Kidney glomerular epithelial cell (primary cell): ENCODE data around the gene SPINT3.
"Not testable (repeated sequence)": the region's sequence is repeated elsewhere in the genome, so short reads cannot be mapped to it uniquely, and the experiment has no call there.

Experiments used
- DNase-seq: peaks from one replicate; lab custom pipeline; 2025; lab: John Stamatoyannopoulos, UW

The SPINT3 gene

GRCh38 chr20:45502561-45502960 is 12.9 kb downstream of the SPINT3 start:
- DNase-seq = no peak

GRCh38 chr20:45501600-45501999 is 13.8 kb downstream of the SPINT3 start:
- DNase-seq = no peak

- no peak for DNase-seq
These were observed 15.4 kb downstream of the SPINT3 start for GRCh38 chr20:45500022-45500421.

GRCh38 chr20:45497971-45498494 is 17.4 kb downstream of the SPINT3 start:
- no peak for DNase-seq

- no peak for DNase-seq
These were observed 19.3 kb downstream of the SPINT3 start for GRCh38 chr20:45496166-45496565.

GRCh38 chr20:45495501-45495941 is 19.9 kb downstream of the SPINT3 start:
- no peak for DNase-seq

GRCh38 chr20:45489083-45489531 is 26.3 kb downstream of the SPINT3 start:
- peak; percentile 42 for DNase-seq

GRCh38 chr20:45487231-45487635 is 28.2 kb downstream of the SPINT3 start:
- no peak for DNase-seq

- DNase-seq = no peak
These were observed 30.0 kb downstream of the SPINT3 start for GRCh38 chr20:45485388-45485787.

- DNase-seq = no peak
These were observed 30.7 kb downstream of the SPINT3 start for GRCh38 chr20:45484676-45485075.

- DNase-seq = no peak
These were observed 35.6 kb downstream of the SPINT3 start for GRCh38 chr20:45479822-45480221.

GRCh38 chr20:45477530-45478148 is 37.8 kb downstream of the SPINT3 start:
- not testable (repeated sequence) for DNase-seq

- DNase-seq = not testable (repeated sequence)
These were observed 43.1 kb downstream of the SPINT3 start for GRCh38 chr20:45472286-45472685.

GRCh38 chr20:45470937-45471336 is 44.5 kb downstream of the SPINT3 start:
- no peak for DNase-seq

GRCh38 chr20:45470262-45470931 is 45.0 kb downstream of the SPINT3 start:
- DNase-seq = peak; percentile 7

GRCh38 chr20:45469336-45470261 is 45.8 kb downstream of the SPINT3 start, which contains the start of gene WFDC2:
TSS of gene WFDC2 (plus strand) at chr20:45469753. CDS start at chr20:45469782, 29 bp downstream.
- no peak for DNase-seq

GRCh38 chr20:45467861-45468260 is 47.6 kb downstream of the SPINT3 start:
- DNase-seq = no peak

- DNase-seq = no peak
These were observed 48.2 kb downstream of the SPINT3 start for GRCh38 chr20:45467172-45467571.

GRCh38 chr20:45465491-45466266 is 49.7 kb downstream of the SPINT3 start:
- DNase-seq = no peak

GRCh38 chr20:45463709-45464108 is 51.7 kb downstream of the SPINT3 start:
- DNase-seq = no peak
